Neural progenitor cell (in vitro differentiated cells): Measurements from ENCODE around the gene SLX4IP.

ENCODE experiments used
- CTCF ChIP-seq: fragments of 200-600 bp; sonication (generic); IDR thresholded peaks from 2 replicates; pipeline ENCODE4 v1.5.1; 2017; ENCODE audit warnings: antibody characterized with exemption, mild to moderate bottlenecking
- EZH2phosphoT487 ChIP-seq: fragments of 200-600 bp; sonication (generic); IDR thresholded peaks from 2 replicates; pipeline ENCODE4 v1.6.1; 2017; ENCODE audit warnings: antibody characterized with exemption

GRCh38 chr20:10652185-10652584 lies 217.1 kb downstream of the SLX4IP start:
- TF ChIP-seq CTCF = no peak
- no peak for TF ChIP-seq EZH2phosphoT487
